Kidney (tissue), 14 donors: Measurements from ENCODE around the gene LRRN2. TPM values are rescaled to one million over a fixed set of nuclear protein-coding genes. Genes with fewer than 3 reads are reported as not detected.

Experiments
- DNase-seq, 5 donors: peaks; one replicate each; pipeline ENCODE4 v3.0.0-alpha.2; 2013 to 2020
- FAIRE-seq: peaks from 2 replicates; lab custom pipeline; 2012; peaks lifted over from hg19 to GRCh38; lab: Jason Lieb, UNC
- H3K27ac ChIP-seq, 2 donors: one replicate each; pipeline ENCODE4 v1.7.0; 2013; ENCODE audit warnings: low read depth in 2 of 2, low read length in 2 of 2, inconsistent platforms in 1 of 2
- H3K27me3 ChIP-seq: one replicate; pipeline ENCODE4 v1.7.1; 2013; ENCODE audit warnings: low read length, inconsistent platforms; ENCODE audit not compliant: control insufficient read depth, insufficient read depth
- H3K36me3 ChIP-seq, 3 donors: one replicate each; pipeline versions ENCODE4 v1.7.0 to v1.7.1; 2013; ENCODE audit warnings: low read length in 3 of 3, control low read depth in 1 of 3, inconsistent platforms in 1 of 3; ENCODE audit not compliant: insufficient read depth in 3 of 3, control insufficient read depth in 2 of 3
- H3K4me1 ChIP-seq, 3 donors: one replicate each; pipeline versions ENCODE4 v1.7.0 to v1.7.1; 2013; ENCODE audit warnings: low read length in 3 of 3, inconsistent platforms in 1 of 3, low read depth in 1 of 3; ENCODE audit not compliant: control insufficient read depth in 2 of 3, insufficient read depth in 2 of 3
- H3K4me3 ChIP-seq, 3 donors: one replicate each; pipeline versions ENCODE4 v1.7.0 to v1.8.1; 2013; ENCODE audit warnings: low read length in 3 of 3, control low read depth in 1 of 3, inconsistent platforms in 1 of 3
- H3K9ac ChIP-seq, 3 donors: one replicate each; pipeline versions ENCODE4 v1.7.0 to v1.7.1; 2013; ENCODE audit warnings: low read length in 3 of 3, control low read depth in 1 of 3, inconsistent platforms in 1 of 3
- H3K9me3 ChIP-seq, 3 donors: one replicate each; pipeline versions ENCODE4 v1.7.0 to v1.7.1; 2013; ENCODE audit warnings: low read length in 3 of 3, control low read depth in 1 of 3, inconsistent platforms in 1 of 3; ENCODE audit not compliant: control insufficient read depth in 2 of 3, insufficient read depth in 1 of 3
- CTCF ChIP-seq: IDR thresholded peaks from 3 replicates; pipeline ENCODE4 v1.5.1; 2012; ENCODE audit warnings: mild to moderate bottlenecking, moderate library complexity, borderline replicate concordance; ENCODE audit not compliant: insufficient read depth; ENCODE audit errors: extremely low read depth
- intact Hi-C: fragments of 100-400 bp; cut with DNase I; formaldehyde crosslinking; loops from one replicate; pipeline ENCODE4 v1.11.1; 2022
- polyA plus RNA-seq: library from polyadenylated mRNA; stranded (reverse); fragments of 350-450 nt; fragmentation: Illumina TruSeq; extraction: RNeasy Lipid Tissue Mini Kit (QIAGEN cat#74804); gene quantifications from one replicate; pipeline ENCODE4 v1.2.3, GENCODE V29; 2014; ENCODE audit warnings: low read depth, low replicate concordance; ENCODE audit not compliant: insufficient read depth
- total RNA-seq: library from RNA; stranded (reverse); fragmentation: NEBNext Ultra II Directional; extraction: Animal tissue kit (Norgen Biotek cat#: 25700); gene quantifications from one replicate; pipeline ENCODE4 v1.2.1, GENCODE V29; 2021
- donor health status: control.
- donor health status: control.
- donor health status: control.
- donor health status: control.
- donor health status: control.
- donor health status: DM: yes; HTN: yes; CAD: no.
- donor health status: Normal renal cell carcinoma (clear cell type).

The LRRN2 gene
- total and polyA plus RNA-seq, 2 donors from 2014 or later: 14.4 to 16.0 TPM

- Histone ChIP-seq H3K9ac (no peak overlapping the region), H3K4me3 (no peak overlapping the region), H3K9me3 (no peaks in the 10 kb centered on the region), H3K27me3 (peaks cover 2% of the 10 kb centered on the region), H3K27ac (no peak overlapping the region), H3K36me3 (no peaks in the 10 kb centered on the region), H3K4me1 (peaks cover 4 to 8% (median 6%) of the 10 kb centered on the region in 3 donors)
- intact Hi-C loops: no loop called here
- TF ChIP-seq CTCF: no peak
- no peak for FAIRE-seq
- DNase-seq: no peak
Observed at GRCh38 chr1:204648576-204648975, 37.0 kb downstream of the LRRN2 start.

- no peak for TF ChIP-seq CTCF
- intact Hi-C loops: no loop called here
- no peak for DNase-seq
Observed at GRCh38 chr1:204647805-204648153, 37.8 kb downstream of the LRRN2 start.

GRCh38 chr1:204647114-204647804 is 38.3 kb downstream of the LRRN2 start:
- intact Hi-C loops: no loop called here
- no peak for TF ChIP-seq CTCF
- Histone ChIP-seq H3K9me3 (no peaks in the 10 kb centered on the region), H3K27me3 (peaks cover 2% of the 10 kb centered on the region), H3K9ac (no peak overlapping the region), H3K27ac (no peak overlapping the region), H3K4me1 (peaks cover under 1 to 8% (median 6%) of the 10 kb centered on the region in 3 donors), H3K4me3 (no peak overlapping the region), H3K36me3 (no peaks in the 10 kb centered on the region)
- FAIRE-seq: no peak
- DNase-seq: peak in 4 of 5 donors; percentile 52 to 82 (median 65)

More at GRCh38 chr1:204647805-204648153, 37.8 kb downstream of the LRRN2 start:
- Histone ChIP-seq H3K36me3 (no peaks in the 10 kb centered on the region), H3K27me3 (peaks cover 2% of the 10 kb centered on the region), H3K9ac (no peak overlapping the region), H3K4me3 (no peak overlapping the region), H3K9me3 (no peaks in the 10 kb centered on the region), H3K27ac (no peak overlapping the region), H3K4me1 (peaks cover 4 to 8% (median 6%) of the 10 kb centered on the region in 3 donors)
- FAIRE-seq: no peak
